HFFc6 (cell line): ENCODE results near the gene BHLHE41. TPM values are rescaled to one million over a fixed set of nuclear protein-coding genes. Genes with fewer than 3 reads are reported as not detected.

Experiments
- DNase-seq: peaks from one replicate; pipeline ENCODE4 v3.0.0-alpha.2; 2018
- H3K27ac Mint-ChIP-seq: 2 replicates; pipeline ENCODE4 v1.8.0; 2020; ENCODE audit warnings: mild to moderate bottlenecking, mixed read lengths
- H3K27me3 Mint-ChIP-seq: 2 replicates; pipeline ENCODE4 v1.8.0; 2021; ENCODE audit warnings: mild to moderate bottlenecking, moderate library complexity, mixed read lengths; ENCODE audit not compliant: insufficient read depth
- H3K36me3 Mint-ChIP-seq: 2 replicates; pipeline ENCODE4 v1.8.0; 2021; ENCODE audit warnings: low read depth, mixed read lengths
- H3K4me1 Mint-ChIP-seq: 2 replicates; pipeline ENCODE4 v1.8.0; 2020; ENCODE audit warnings: low read depth, mixed read lengths
- H3K4me3 Mint-ChIP-seq: 2 replicates; pipeline ENCODE4 v1.8.0; 2020; ENCODE audit warnings: mild to moderate bottlenecking, moderate library complexity, mixed read lengths
- H3K9me3 Mint-ChIP-seq: 2 replicates; pipeline ENCODE4 v1.8.0; 2020; ENCODE audit warnings: mild to moderate bottlenecking, mixed read lengths
- CTCF ChIP-seq: fragments of 200-600 bp; sonication (generic); IDR thresholded peaks from 2 replicates; pipeline ENCODE4 v1.5.0; 2021; ENCODE audit warnings: antibody characterized with exemption, mild to moderate bottlenecking
- total RNA-seq, 6 experiments: library from RNA; stranded (reverse); fragmentation: NEBNext Ultra II Directional; extraction: Animal tissue kit (Norgen Biotek cat#: 25700); gene quantifications; 2 replicates in 1 of 6; 3 replicates in 5 of 6; pipeline ENCODE4 v1.2.3, GENCODE V29; 2021

BHLHE41 gene
- total RNA-seq, 6 experiments from 2014 or later, result 12.3 to 17.6 (median 13.8) TPM

- peaks cover 2% of the 10 kb centered on the region; the same call in 1 of the 2 replicates for H3K27me3 Mint-ChIP-seq
- peaks cover 12% of the 10 kb centered on the region for H3K4me1 Mint-ChIP-seq
- peaks cover 20% of the 10 kb centered on the region for H3K36me3 Mint-ChIP-seq
- no peak for DNase-seq
- no peak overlapping the region for H3K4me3 Mint-ChIP-seq
- no peak overlapping the region for H3K27ac Mint-ChIP-seq
- peaks cover 11% of the 10 kb centered on the region for H3K9me3 Mint-ChIP-seq
- no peak for TF ChIP-seq CTCF
Observed at GRCh38 chr12:26086936-26087335, 37.9 kb downstream of the BHLHE41 start.

- no peak overlapping the region for H3K27ac Mint-ChIP-seq
- no peak overlapping the region for H3K4me3 Mint-ChIP-seq
- H3K9me3 Mint-ChIP-seq, result peaks cover 14% of the 10 kb centered on the region
- peaks cover 16% of the 10 kb centered on the region for H3K4me1 Mint-ChIP-seq
- no peak for TF ChIP-seq CTCF
- DNase-seq, result no peak
- H3K27me3 Mint-ChIP-seq, result peaks cover 2% of the 10 kb centered on the region; the same call in 1 of the 2 replicates
- H3K36me3 Mint-ChIP-seq, result peaks cover 33% of the 10 kb centered on the region
Observed at GRCh38 chr12:26080911-26081310, 43.9 kb downstream of the BHLHE41 start.

- DNase-seq, result peak; percentile 26
- H3K27ac Mint-ChIP-seq, result no peak overlapping the region
- no peak overlapping the region for H3K4me3 Mint-ChIP-seq
Observed at GRCh38 chr12:26077915-26078702, 46.7 kb downstream of the BHLHE41 start.

More at GRCh38 chr12:26077915-26078702, 46.7 kb downstream of the BHLHE41 start:
- TF ChIP-seq CTCF, result no peak
- Mint-ChIP-seq H3K27me3 (peaks cover 2% of the 10 kb centered on the region; the same call in 1 of the 2 replicates), H3K36me3 (peaks cover 38% of the 10 kb centered on the region), H3K4me1 (peaks cover 16% of the 10 kb centered on the region), H3K9me3 (peaks cover 14% of the 10 kb centered on the region)

Other genes with a start within 250 kb of the BHLHE41 start
- gene RASSF8, start 166.4 kb downstream of the BHLHE41 start, total RNA-seq, result 10 to 100 TPM; 61.7 to 84.5 (median 77.0) TPM
- gene SSPN, start 70.5 kb upstream of the BHLHE41 start, total RNA-seq, result 10 to 100 TPM; 10.6 to 17.5 (median 15.4) TPM